Fibroblast of pulmonary artery (primary cell): ENCODE results near the gene INPP5J.

Source experiments
- DNase-seq: peaks from one replicate; pipeline ENCODE4 v3.0.0-alpha.2; 2010; ENCODE audit warnings: low read depth
- H3K4me3 ChIP-seq: replicated peaks from 2 replicates; pipeline ENCODE4 v1.5.1; 2011; ENCODE audit warnings: low read depth, mild to moderate bottlenecking, control low read depth, low read length, moderate library complexity
- TF ChIP-seq, protein P1 (sequence below): IDR thresholded peaks from 2 replicates; pipeline ENCODE4 v1.5.1; 2011; ENCODE audit warnings: mild to moderate bottlenecking, control low read depth, low read length, inconsistent platforms; ENCODE audit errors: missing control alignments

The INPP5J gene

DNA sequence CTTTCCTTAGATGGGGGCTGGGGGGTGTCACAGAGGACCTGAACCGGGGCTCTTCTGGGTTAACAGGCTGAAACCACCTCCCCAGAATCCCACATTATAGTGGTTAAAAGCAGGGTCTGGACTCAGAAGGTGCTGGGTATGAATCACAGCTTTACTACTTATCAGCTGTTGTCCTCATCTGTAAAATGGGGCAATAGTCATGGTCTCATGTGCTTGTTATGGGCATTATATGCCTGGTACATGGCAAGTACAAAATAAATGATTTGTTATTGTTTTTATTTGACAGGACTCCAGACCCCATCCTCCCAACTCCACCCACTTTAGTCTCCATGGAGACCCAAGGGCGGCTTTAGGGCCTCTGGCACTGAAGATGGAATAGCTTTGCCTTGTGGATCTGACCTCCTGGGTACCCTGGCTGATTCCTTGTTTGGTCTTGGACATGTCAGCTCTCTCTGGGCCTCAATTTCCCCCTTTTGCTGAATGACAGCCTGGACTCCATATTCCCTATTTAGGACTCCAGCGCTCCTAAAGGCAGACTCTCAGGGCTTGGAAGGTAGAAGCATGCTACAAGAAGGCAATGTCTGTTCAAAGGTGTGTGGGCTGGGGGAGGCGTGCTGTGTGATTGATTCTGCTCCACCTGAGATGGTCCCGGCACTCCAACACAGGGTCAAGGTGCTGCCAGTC, 42.5 kb upstream of the INPP5J start:
- no peak for DNase-seq
- TF ChIP-seq, protein P1, sequence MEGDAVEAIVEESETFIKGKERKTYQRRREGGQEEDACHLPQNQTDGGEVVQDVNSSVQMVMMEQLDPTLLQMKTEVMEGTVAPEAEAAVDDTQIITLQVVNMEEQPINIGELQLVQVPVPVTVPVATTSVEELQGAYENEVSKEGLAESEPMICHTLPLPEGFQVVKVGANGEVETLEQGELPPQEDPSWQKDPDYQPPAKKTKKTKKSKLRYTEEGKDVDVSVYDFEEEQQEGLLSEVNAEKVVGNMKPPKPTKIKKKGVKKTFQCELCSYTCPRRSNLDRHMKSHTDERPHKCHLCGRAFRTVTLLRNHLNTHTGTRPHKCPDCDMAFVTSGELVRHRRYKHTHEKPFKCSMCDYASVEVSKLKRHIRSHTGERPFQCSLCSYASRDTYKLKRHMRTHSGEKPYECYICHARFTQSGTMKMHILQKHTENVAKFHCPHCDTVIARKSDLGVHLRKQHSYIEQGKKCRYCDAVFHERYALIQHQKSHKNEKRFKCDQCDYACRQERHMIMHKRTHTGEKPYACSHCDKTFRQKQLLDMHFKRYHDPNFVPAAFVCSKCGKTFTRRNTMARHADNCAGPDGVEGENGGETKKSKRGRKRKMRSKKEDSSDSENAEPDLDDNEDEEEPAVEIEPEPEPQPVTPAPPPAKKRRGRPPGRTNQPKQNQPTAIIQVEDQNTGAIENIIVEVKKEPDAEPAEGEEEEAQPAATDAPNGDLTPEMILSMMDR: no peak
- peak overlapping the region; percentile 85 for H3K4me3 ChIP-seq

DNA sequence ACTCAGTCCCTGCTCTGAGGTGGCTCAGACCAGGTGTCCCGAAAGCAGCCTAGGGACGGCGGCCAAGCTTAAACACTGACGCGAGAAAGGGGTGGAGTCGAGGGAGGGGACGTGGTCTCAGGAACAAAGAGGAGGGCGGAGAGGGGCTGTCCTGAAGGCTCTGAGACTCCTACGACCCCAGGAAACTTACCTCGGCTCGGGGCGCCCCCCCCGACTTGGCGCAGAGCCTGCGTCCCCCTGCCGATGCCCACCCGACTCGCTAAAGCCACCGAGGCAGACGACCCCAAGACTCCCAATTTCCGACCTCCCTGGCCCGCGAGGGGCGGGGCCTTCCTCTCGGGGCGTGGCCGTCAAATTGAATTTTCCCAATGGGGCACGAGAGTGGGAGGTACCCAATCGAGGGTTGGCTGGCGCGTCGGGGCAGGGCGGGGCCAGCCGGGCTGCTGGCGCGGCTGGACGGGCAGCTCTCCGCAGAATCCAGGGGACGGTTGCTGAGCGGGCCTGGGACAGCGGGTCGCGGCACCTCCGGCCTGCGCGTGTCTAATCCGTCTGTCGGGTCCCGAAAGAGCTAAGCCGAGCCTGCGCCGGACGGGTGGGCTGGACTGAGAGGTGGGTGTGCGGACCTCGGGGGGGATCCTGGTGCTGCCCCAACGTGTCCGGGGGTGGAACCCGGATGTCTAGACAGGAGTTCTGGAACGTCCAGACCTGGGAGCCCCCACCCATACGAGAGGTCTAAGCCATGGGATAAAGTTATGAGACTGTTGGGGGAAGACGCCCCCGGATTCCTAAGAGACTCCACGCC, 41.7 kb upstream of the INPP5J start, which contains the start of gene SMTN:
SMTN (plus strand) TSS at position 471 of the 802 bp plus-strand sequence. CDS start 1,941 bp downstream, outside the sequence.
- TF ChIP-seq, protein P1: no peak
- peak; percentile 88 for DNase-seq
- H3K4me3 ChIP-seq: peak within 1 kb of the TSS; percentile 85

GRCh38 chr22:31081963-31082605, 40.7 kb upstream of the INPP5J start:
- TF ChIP-seq, protein P1: no peak
- peak overlapping the region; percentile 85 for H3K4me3 ChIP-seq
- no peak for DNase-seq

GRCh38 chr22:31082606-31083376, 40.0 kb upstream of the INPP5J start:
- TF ChIP-seq, protein P1: peak; percentile 74
- peak overlapping the region; percentile 85 for H3K4me3 ChIP-seq
- DNase-seq: peak; percentile 81

DNA sequence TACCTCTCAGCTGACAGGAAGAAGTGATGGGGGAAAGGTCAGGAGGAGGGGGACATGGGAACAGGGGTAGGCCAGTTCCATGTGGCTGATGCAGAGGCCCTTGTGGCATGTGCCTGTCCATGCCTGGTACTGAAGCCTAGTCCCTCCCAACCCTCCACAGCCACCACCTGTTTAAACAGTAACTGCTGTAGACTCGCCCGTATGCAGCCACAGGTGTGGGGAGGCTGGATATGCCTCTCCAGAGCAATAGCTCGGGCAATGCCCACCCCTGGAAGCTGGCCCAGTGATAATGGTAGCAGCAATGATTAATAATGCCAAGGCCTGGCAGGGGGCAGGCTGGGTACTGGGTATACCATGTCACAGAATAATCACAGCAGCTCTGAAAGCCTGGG, 39.4 kb upstream of the INPP5J start:
- TF ChIP-seq, protein P1: no peak
- DNase-seq: no peak
- H3K4me3 ChIP-seq: peak overlapping the region; percentile 85

- no peak for DNase-seq
- TF ChIP-seq, protein P1: no peak
- peak overlapping the region; percentile 73 for H3K4me3 ChIP-seq
These were observed 38.6 kb upstream of the INPP5J start for GRCh38 chr22:31083923-31084810.
